Peyer's patch (tissue), 4 donors: ENCODE results near the gene SCO1.

Experiments
- POLR2A ChIP-seq, 2 donors: fragments of 450-650 bp; IDR thresholded peaks; one replicate each; pipeline ENCODE4 v1.5.1; 2017; ENCODE audit warnings: antibody characterized with exemption in 2 of 2, mild to moderate bottlenecking in 2 of 2, moderate library complexity in 2 of 2
- TF ChIP-seq, protein P1 (sequence below), 6 experiments: fragments of 450-650 bp in 4 of 6; fragments of 200-600 bp in 2 of 6; sonication (generic) in 1 of 6; IDR thresholded peaks; one replicate each; pipeline ENCODE4 v1.5.1; 2017 to 2019; ENCODE audit warnings: antibody characterized with exemption in 6 of 6, mild to moderate bottlenecking in 3 of 6, moderate library complexity in 1 of 6

DNA sequence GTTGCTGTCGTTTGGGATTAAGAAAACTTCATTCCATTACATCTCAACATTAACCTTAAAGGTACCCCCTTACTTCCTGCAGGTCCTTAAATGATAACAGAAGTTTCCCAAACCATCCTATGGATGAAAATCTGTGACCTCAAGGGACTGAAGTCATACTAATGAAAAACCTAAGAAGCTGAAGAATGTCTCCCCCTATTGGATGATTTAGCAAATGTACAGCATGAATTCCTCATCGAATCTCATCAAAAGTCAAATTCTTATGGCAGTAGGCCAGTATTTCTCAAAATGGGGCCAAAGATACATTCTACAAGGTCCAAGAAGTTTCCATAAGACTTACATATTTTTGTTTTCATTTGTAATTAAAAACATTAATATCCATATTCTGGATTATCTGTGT is 13.5 kb downstream of the SCO1 start:
- no peak for TF ChIP-seq POLR2A (IDR thresholded peaks at IDR 0.05)
- TF ChIP-seq, protein P1, sequence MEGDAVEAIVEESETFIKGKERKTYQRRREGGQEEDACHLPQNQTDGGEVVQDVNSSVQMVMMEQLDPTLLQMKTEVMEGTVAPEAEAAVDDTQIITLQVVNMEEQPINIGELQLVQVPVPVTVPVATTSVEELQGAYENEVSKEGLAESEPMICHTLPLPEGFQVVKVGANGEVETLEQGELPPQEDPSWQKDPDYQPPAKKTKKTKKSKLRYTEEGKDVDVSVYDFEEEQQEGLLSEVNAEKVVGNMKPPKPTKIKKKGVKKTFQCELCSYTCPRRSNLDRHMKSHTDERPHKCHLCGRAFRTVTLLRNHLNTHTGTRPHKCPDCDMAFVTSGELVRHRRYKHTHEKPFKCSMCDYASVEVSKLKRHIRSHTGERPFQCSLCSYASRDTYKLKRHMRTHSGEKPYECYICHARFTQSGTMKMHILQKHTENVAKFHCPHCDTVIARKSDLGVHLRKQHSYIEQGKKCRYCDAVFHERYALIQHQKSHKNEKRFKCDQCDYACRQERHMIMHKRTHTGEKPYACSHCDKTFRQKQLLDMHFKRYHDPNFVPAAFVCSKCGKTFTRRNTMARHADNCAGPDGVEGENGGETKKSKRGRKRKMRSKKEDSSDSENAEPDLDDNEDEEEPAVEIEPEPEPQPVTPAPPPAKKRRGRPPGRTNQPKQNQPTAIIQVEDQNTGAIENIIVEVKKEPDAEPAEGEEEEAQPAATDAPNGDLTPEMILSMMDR (IDR thresholded peaks at IDR 0.05), result peak in 4 of 6 experiments; percentile 31 to 42 (median 32)
